SJSA1 (cell line): ENCODE measurements around the gene GTF2H1. TPM values are rescaled to one million over a fixed set of nuclear protein-coding genes. Genes with fewer than 3 reads are reported as not detected.
A peak's percentile ranks its signal among the peaks of the same experiment; 100 is the strongest.

Source experiments
- DNase-seq, 2 experiments: peaks; one replicate each; pipeline ENCODE4 v3.0.0-alpha.2; 2015 to 2020; ENCODE audit warnings: low spot score in 2 of 2, low read depth in 1 of 2
- H3K27ac ChIP-seq: fragments of 250-450 bp; sonication (Bioruptor Pico); 2 replicates; pipeline ENCODE4 v1.5.1; 2020; ENCODE audit warnings: mild to moderate bottlenecking, moderate library complexity
- H3K27me3 ChIP-seq: fragments of 250-450 bp; sonication (Bioruptor Pico); replicated peaks from 2 replicates; pipeline ENCODE4 v1.5.1; 2020; ENCODE audit warnings: mild to moderate bottlenecking, moderate library complexity
- H3K36me3 ChIP-seq: fragments of 250-450 bp; sonication (Bioruptor Pico); 2 replicates; pipeline ENCODE4 v1.5.1; 2020; ENCODE audit warnings: mild to moderate bottlenecking
- H3K4me1 ChIP-seq: fragments of 250-450 bp; sonication (Bioruptor Pico); replicated peaks from 2 replicates; pipeline ENCODE4 v1.6.1; 2021; ENCODE audit warnings: mild to moderate bottlenecking
- H3K4me3 ChIP-seq: fragments of 250-450 bp; sonication (Bioruptor Pico); 2 replicates; pipeline ENCODE4 v1.5.1; 2020; ENCODE audit warnings: mild to moderate bottlenecking
- H3K9me3 ChIP-seq: fragments of 250-450 bp; sonication (Bioruptor Pico); replicated peaks from 2 replicates; pipeline ENCODE4 v1.5.1; 2020; ENCODE audit warnings: mild to moderate bottlenecking
- total RNA-seq: library from RNA; depleted of rRNA; stranded (reverse); fragments of >200 nt; shearing (Covaris generic); gene quantifications from 2 replicates; pipeline ENCODE4 v1.2.3, GENCODE V29; 2014

GTF2H1 gene
- total RNA-seq, 1 experiment from 2014 or later: 121 TPM

- Histone ChIP-seq H3K4me3 (no peak overlapping the region), H3K36me3 (peaks cover 94% of the 10 kb centered on the region), H3K27me3 (no peaks in the 10 kb centered on the region), H3K27ac (no peak overlapping the region), H3K9me3 (no peaks in the 10 kb centered on the region), H3K4me1 (peaks cover 7% of the 10 kb centered on the region)
- no peak for DNase-seq
Observed at GRCh38 chr11:18329196-18329870, 7.0 kb downstream of the GTF2H1 start.

- DNase-seq: no peak
- Histone ChIP-seq H3K9me3 (no peaks in the 10 kb centered on the region), H3K27ac (no peak overlapping the region), H3K4me1 (no peaks in the 10 kb centered on the region), H3K27me3 (no peaks in the 10 kb centered on the region), H3K4me3 (no peak overlapping the region), H3K36me3 (peaks cover 94% of the 10 kb centered on the region)
Observed at GRCh38 chr11:18330921-18331320, 8.6 kb downstream of the GTF2H1 start.

GRCh38 chr11:18332302-18332701, 9.9 kb downstream of the GTF2H1 start:
- no peak overlapping the region for H3K4me3 ChIP-seq
- peaks cover 94% of the 10 kb centered on the region for H3K36me3 ChIP-seq
- DNase-seq: no peak
- H3K4me1 ChIP-seq: no peaks in the 10 kb centered on the region
- H3K9me3 ChIP-seq: no peaks in the 10 kb centered on the region
- no peak overlapping the region for H3K27ac ChIP-seq
- H3K27me3 ChIP-seq: no peaks in the 10 kb centered on the region

- Histone ChIP-seq H3K4me3 (no peak overlapping the region), H3K27me3 (no peaks in the 10 kb centered on the region), H3K9me3 (no peaks in the 10 kb centered on the region), H3K36me3 (peaks cover 94% of the 10 kb centered on the region), H3K4me1 (no peaks in the 10 kb centered on the region), H3K27ac (no peak overlapping the region)
- DNase-seq: no peak
Observed at GRCh38 chr11:18332891-18333290, 10.5 kb downstream of the GTF2H1 start.

- Histone ChIP-seq H3K27me3 (no peaks in the 10 kb centered on the region), H3K9me3 (no peaks in the 10 kb centered on the region), H3K27ac (no peak overlapping the region), H3K4me3 (no peak overlapping the region), H3K4me1 (peaks cover 10% of the 10 kb centered on the region; the same call in 1 of the 2 replicates), H3K36me3 (peaks cover 81% of the 10 kb centered on the region)
- DNase-seq: no peak
Observed at GRCh38 chr11:18347471-18348125, 25.2 kb downstream of the GTF2H1 start.

GRCh38 chr11:18352581-18352980, 30.2 kb downstream of the GTF2H1 start:
- H3K9me3 ChIP-seq: no peaks in the 10 kb centered on the region
- DNase-seq: no peak
- H3K4me3 ChIP-seq: no peak overlapping the region
- H3K36me3 ChIP-seq: peaks cover 75% of the 10 kb centered on the region
- H3K27ac ChIP-seq: no peak overlapping the region
- peaks cover 8% of the 10 kb centered on the region; the same call in 1 of the 2 replicates for H3K4me1 ChIP-seq
- H3K27me3 ChIP-seq: no peaks in the 10 kb centered on the region

GRCh38 chr11:18358646-18359045, 36.3 kb downstream of the GTF2H1 start:
- no peak overlapping the region for H3K4me3 ChIP-seq
- no peaks in the 10 kb centered on the region for H3K9me3 ChIP-seq
- H3K36me3 ChIP-seq: peaks cover 87% of the 10 kb centered on the region
- no peak for DNase-seq
- no peak overlapping the region for H3K27ac ChIP-seq
- H3K27me3 ChIP-seq: no peaks in the 10 kb centered on the region
- no peaks in the 10 kb centered on the region for H3K4me1 ChIP-seq

- no peaks in the 10 kb centered on the region for H3K4me1 ChIP-seq
- no peak for DNase-seq
- no peak overlapping the region for H3K27ac ChIP-seq
- no peak overlapping the region for H3K4me3 ChIP-seq
- no peaks in the 10 kb centered on the region for H3K27me3 ChIP-seq
- peaks cover 94% of the 10 kb centered on the region for H3K36me3 ChIP-seq
- no peaks in the 10 kb centered on the region for H3K9me3 ChIP-seq
Observed at GRCh38 chr11:18361154-18361553, 38.8 kb downstream of the GTF2H1 start.

GRCh38 chr11:18364495-18365073, 42.2 kb downstream of the GTF2H1 start:
- DNase-seq: no peak
- no peak overlapping the region for H3K27ac ChIP-seq
- H3K4me1 ChIP-seq: 0 out of 2 replicates have a peak, but pooled peaks cover 3% of the 10 kb centered on the region
- H3K27me3 ChIP-seq: no peaks in the 10 kb centered on the region
- H3K9me3 ChIP-seq: no peaks in the 10 kb centered on the region
- H3K4me3 ChIP-seq: no peak overlapping the region
- peaks cover 87% of the 10 kb centered on the region for H3K36me3 ChIP-seq

GRCh38 chr11:18365741-18366140, 43.4 kb downstream of the GTF2H1 start:
- H3K4me3 ChIP-seq: no peak overlapping the region
- H3K4me1 ChIP-seq: 0 out of 2 replicates have a peak, but pooled peaks cover 3% of the 10 kb centered on the region
- H3K27ac ChIP-seq: no peak overlapping the region
- H3K27me3 ChIP-seq: no peaks in the 10 kb centered on the region
- peaks cover 76% of the 10 kb centered on the region for H3K36me3 ChIP-seq
- no peaks in the 10 kb centered on the region for H3K9me3 ChIP-seq
- DNase-seq: no peak

- no peaks in the 10 kb centered on the region for H3K27me3 ChIP-seq
- no peak overlapping the region for H3K27ac ChIP-seq
- no peaks in the 10 kb centered on the region for H3K9me3 ChIP-seq
- H3K4me1 ChIP-seq: 0 out of 2 replicates have a peak, but pooled peaks cover 3% of the 10 kb centered on the region
- DNase-seq: no peak
- H3K36me3 ChIP-seq: peaks cover 70% of the 10 kb centered on the region
- H3K4me3 ChIP-seq: no peak overlapping the region
Observed at GRCh38 chr11:18366286-18366685, 43.9 kb downstream of the GTF2H1 start.

GRCh38 chr11:18367431-18367830, 45.1 kb downstream of the GTF2H1 start:
- Histone ChIP-seq H3K4me1 (0 out of 2 replicates have a peak, but pooled peaks cover 3% of the 10 kb centered on the region), H3K27ac (no peak overlapping the region), H3K4me3 (no peak overlapping the region), H3K27me3 (no peaks in the 10 kb centered on the region), H3K36me3 (peaks cover 60% of the 10 kb centered on the region), H3K9me3 (no peaks in the 10 kb centered on the region)
- DNase-seq: no peak

- Histone ChIP-seq H3K36me3 (peaks cover 54% of the 10 kb centered on the region), H3K27ac (0 out of 2 replicates have a peak overlapping the region, but pooled peaks have one; percentile 12), H3K4me3 (no peak overlapping the region), H3K4me1 (0 out of 2 replicates have a peak, but pooled peaks cover 3% of the 10 kb centered on the region), H3K27me3 (no peaks in the 10 kb centered on the region), H3K9me3 (no peaks in the 10 kb centered on the region)
- DNase-seq: no peak
Observed at GRCh38 chr11:18368221-18368620, 45.9 kb downstream of the GTF2H1 start.

GRCh38 chr11:18369398-18369797, 47.0 kb downstream of the GTF2H1 start:
- H3K4me3 ChIP-seq: no peak overlapping the region

More at GRCh38 chr11:18369398-18369797, 47.0 kb downstream of the GTF2H1 start:
- Histone ChIP-seq H3K27me3 (no peaks in the 10 kb centered on the region), H3K4me1 (0 out of 2 replicates have a peak, but pooled peaks cover 3% of the 10 kb centered on the region), H3K36me3 (peaks cover 42% of the 10 kb centered on the region), H3K27ac (no peak overlapping the region), H3K9me3 (no peaks in the 10 kb centered on the region)
- DNase-seq: no peak
